GOT3 (cell line): ENCODE data around the gene CBFA2T3.

Experiments used
- DNase-seq: peaks from one replicate; lab custom pipeline; 2025; ENCODE audit warnings: mixed read lengths; lab: John Stamatoyannopoulos, UW

The CBFA2T3 gene

GRCh38 chr16:88995746-88996535, 18.9 kb upstream of the CBFA2T3 start:
- DNase-seq, result no peak

GRCh38 chr16:88995194-88995593, 18.2 kb upstream of the CBFA2T3 start:
- no peak for DNase-seq

- no peak for DNase-seq
These were observed 17.7 kb upstream of the CBFA2T3 start for GRCh38 chr16:88994695-88995094.

- DNase-seq, result no peak
These were observed 17.1 kb upstream of the CBFA2T3 start for GRCh38 chr16:88993946-88994600.

GRCh38 chr16:88993166-88993761, 16.3 kb upstream of the CBFA2T3 start:
- DNase-seq, result no peak

- no peak for DNase-seq
These were observed 15.6 kb upstream of the CBFA2T3 start for GRCh38 chr16:88992351-88993165.

- DNase-seq, result no peak
These were observed 14.9 kb upstream of the CBFA2T3 start for GRCh38 chr16:88991813-88992350.

- no peak for DNase-seq
These were observed 13.0 kb upstream of the CBFA2T3 start for GRCh38 chr16:88989852-88990547.

GRCh38 chr16:88988980-88989811, 12.2 kb upstream of the CBFA2T3 start:
- no peak for DNase-seq

- DNase-seq, result no peak
These were observed 8.5 kb upstream of the CBFA2T3 start for GRCh38 chr16:88985521-88985920.

GRCh38 chr16:88983771-88984687, 7.0 kb upstream of the CBFA2T3 start:
- no peak for DNase-seq

GRCh38 chr16:88983165-88983564, 6.2 kb upstream of the CBFA2T3 start:
- no peak for DNase-seq

GRCh38 chr16:88982286-88983084, 5.5 kb upstream of the CBFA2T3 start:
- no peak for DNase-seq

- no peak for DNase-seq
These were observed 2.5 kb upstream of the CBFA2T3 start for GRCh38 chr16:88979353-88980015.

GRCh38 chr16:88978608-88979346, 1.8 kb upstream of the CBFA2T3 start:
- DNase-seq, result no peak

GRCh38 chr16:88977812-88978607, 1.0 kb upstream of the CBFA2T3 start:
- DNase-seq, result no peak
